ENCODE results near the gene RIGI. TPM values are rescaled to one million over a fixed set of nuclear protein-coding genes. Genes with fewer than 3 reads are reported as not detected.
A peak's percentile ranks its signal among the peaks of the same experiment; 100 is the strongest.

The RIGI gene
- total and polyA plus RNA-seq, 2 of the 13 experiments (the other 11 are each of a cell fraction or from before 2014, with no cell fraction given): 3.0 to 8.2 TPM

DNA sequence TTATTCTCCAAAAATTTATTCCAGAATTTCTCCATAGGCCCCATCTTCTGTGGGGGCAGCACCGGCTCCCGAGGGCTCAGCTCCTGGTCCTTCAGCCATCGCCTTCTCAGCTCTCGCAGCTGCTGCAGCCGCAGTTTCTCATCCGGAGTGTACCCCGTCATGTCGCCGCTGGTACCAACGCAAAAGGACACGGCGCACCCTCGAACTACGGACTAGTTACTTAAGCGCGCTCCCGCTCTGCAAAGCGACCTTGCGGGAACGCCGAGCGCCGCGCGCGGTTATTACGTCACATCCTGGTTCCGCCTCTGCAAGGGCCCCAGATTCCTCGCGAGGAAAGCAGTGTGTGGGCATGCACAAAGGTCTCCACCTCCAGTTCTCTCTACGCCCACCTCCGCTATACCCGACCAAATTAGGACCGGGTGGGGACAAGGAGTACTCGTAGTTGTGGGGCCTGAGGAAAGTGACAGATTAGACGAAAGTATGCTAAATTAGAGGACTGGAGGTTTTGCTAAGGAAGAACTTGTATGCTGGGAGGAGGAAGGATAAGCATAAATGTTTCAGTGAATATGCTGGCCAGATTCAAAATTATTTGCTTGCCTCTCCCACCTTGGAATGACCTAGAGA is 47.0 kb upstream of the RIGI start, which contains the start of gene NDUFB6 (continued):
- TF ChIP-seq, protein P1, sequence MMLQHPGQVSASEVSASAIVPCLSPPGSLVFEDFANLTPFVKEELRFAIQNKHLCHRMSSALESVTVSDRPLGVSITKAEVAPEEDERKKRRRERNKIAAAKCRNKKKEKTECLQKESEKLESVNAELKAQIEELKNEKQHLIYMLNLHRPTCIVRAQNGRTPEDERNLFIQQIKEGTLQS (CRISPR knock-in tag; IDR thresholded peaks at IDR 0.05): 0 out of 2 replicates have a peak, but pooled peaks have one; percentile 39
- TF ChIP-seq PAWR (CRISPR knock-in tag; IDR thresholded peaks at IDR 0.05; ENCODE audit: borderline replicate concordance): no peak

DNA sequence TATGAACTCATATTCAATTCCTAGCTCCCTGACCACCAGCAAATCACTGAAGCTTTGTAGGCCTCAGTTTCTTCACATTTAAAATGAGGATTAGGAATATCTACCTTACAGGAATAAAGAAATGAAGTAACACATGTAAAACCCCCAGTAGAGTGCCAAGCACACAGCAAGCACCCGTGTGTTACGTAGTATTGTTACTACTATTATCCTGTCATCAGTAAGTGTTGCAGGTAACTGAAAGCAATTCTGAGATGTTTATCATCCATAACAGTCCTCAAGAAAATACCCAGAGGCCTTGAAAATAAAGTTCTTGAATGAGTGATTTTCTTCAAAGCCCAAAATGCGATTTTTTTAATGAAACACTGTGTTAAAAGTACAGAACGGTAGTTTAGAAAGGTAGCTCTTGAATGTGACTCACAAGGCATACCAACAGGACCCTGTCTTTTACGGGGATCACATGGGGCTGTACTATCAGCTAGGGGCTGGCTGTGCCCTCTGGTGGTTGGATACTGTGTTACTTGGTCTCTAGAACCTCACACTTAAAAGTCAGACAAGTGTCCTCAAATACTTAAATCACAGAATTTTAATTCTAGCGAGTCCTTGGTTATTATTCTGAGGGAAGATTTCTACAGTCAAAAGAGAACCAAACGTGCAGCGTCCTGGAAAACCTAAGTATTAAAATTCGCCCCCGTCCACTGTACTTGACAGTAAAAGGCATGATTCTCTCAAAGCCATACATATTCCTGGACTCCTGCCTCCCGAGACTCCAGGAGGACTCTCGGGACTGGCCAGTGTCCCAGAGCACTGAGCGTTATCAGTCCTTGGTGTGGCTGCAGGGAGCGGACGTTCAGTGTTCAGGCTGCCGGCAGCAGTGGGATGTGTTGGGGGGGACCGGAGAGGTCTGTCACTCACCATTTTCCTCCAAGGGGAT is 46.2 kb upstream of the RIGI start:
- H3K4me1 ChIP-seq (ENCODE audit: insufficient read depth, low read length): peaks cover 24% of the 10 kb centered on the region
- H3K27me3 ChIP-seq (ENCODE audit: control insufficient read depth in 1 of 2, insufficient read depth in 2 of 2, low read length in 2 of 2): no peaks in the 10 kb centered on the region; a peak in 1 of 5 replicates
- peak overlapping the region; percentile 77 for H3K9ac ChIP-seq (ENCODE audit: insufficient read depth, low read depth, low read length)
- no peaks in the 10 kb centered on the region for H4K20me1 ChIP-seq (ENCODE audit: insufficient read depth, low read length)
- BruUV-seq (replicated peaks): TSS peak; percentile 72
- peak overlapping the region; percentile 77 for H3K27ac ChIP-seq (ENCODE audit: extremely low read length, insufficient read depth, low read length)
- in situ Hi-C loops (cut with HindIII; ENCODE audit: extremely low pct_ligation_motif_present, low pct_unique_long_range_greater_than_20kb) (loop anchor here (5.0 kb wide), 1 partner anchor 190 kb away; the partner anchor contains the start of gene ACO1), intact Hi-C loops (cut with micrococcal nuclease; ENCODE audit: unreplicated experiment) (loop anchor here (1.0 to 2.0 kb wide), 4 partner anchors 46 to 193 kb away; partner anchors contain the start of gene RIGI)
- peaks cover 32% of the 10 kb centered on the region for H3K79me2 ChIP-seq (ENCODE audit: insufficient read depth, low read length)
- FAIRE-seq: peak; percentile 51
- H3K36me3 ChIP-seq (replicated peaks in 1 of 2; ENCODE audit: control insufficient read depth in 1 of 2, insufficient read depth in 2 of 2, low read length in 2 of 2): peaks cover 3 to 17% of the 10 kb centered on the region in 2 experiments; a peak in 3 of 5 replicates
- H3K4me2 ChIP-seq (ENCODE audit: low read depth, low read length): peak overlapping the region; percentile 81
- peak; percentile 83 for DNase-seq (ENCODE audit: low spot score)
- H3K9me3 ChIP-seq (ENCODE audit: low read length): no peaks in the 10 kb centered on the region
- ChIA-PET CTCF (ENCODE audit: low intra/inter-chr PET ratio, low total read pairs) (interaction anchor here (1.1 to 3.8 kb wide), 4 partner anchors 22 to 196 kb away, joined by 3 to 52 read pairs (median 4); no protein-coding TSS in a partner anchor), POLR2A (interaction anchor here (0.8 to 2.8 kb wide), 5 partner anchors 21 to 193 kb away, joined by 4 to 36 read pairs (median 7); partner anchors contain the start of genes ACO1, RIGI, SMIM27 and TOPORS)
- ATAC-seq: peak; percentile 96
- peak overlapping the region; percentile 81 to 95 (median 83) for H3K4me3 ChIP-seq (replicated peaks in 1 of 3; ENCODE audit: insufficient read depth in 1 of 3, low read depth in 2 of 3, low read length in 3 of 3)
- H2AFZ ChIP-seq (ENCODE audit: low read length): peak overlapping the region; percentile 57
- WGBS (ENCODE audit: low lambda C conversion rate): 2% methylated on average over 16 of the region's 17 CpGs
- TF ChIP-seq ATAD3A (CRISPR knock-in tag; IDR thresholded peaks at IDR 0.05): no peak
- peak; percentile 90 for TF ChIP-seq SAP130 (CRISPR knock-in tag; IDR thresholded peaks at IDR 0.05; ENCODE audit: low read depth)
- TF ChIP-seq ZNF749 (CRISPR knock-in tag; IDR thresholded peaks at IDR 0.05; ENCODE audit: borderline replicate concordance): peak; percentile 40; the same call in 1 of the 2 replicates
- TF ChIP-seq SP140L (CRISPR knock-in tag; IDR thresholded peaks at IDR 0.05; ENCODE audit: borderline replicate concordance): 0 out of 2 replicates have a peak, but pooled peaks have one; percentile 8
- 0 out of 2 replicates have a peak, but pooled peaks have one; percentile 47 for TF ChIP-seq ARID2 (CRISPR knock-in tag; IDR thresholded peaks at IDR 0.05; ENCODE audit: borderline replicate concordance)
- peak; percentile 47; the same call in 1 of the 2 replicates for TF ChIP-seq FOSL2 (CRISPR knock-in tag; IDR thresholded peaks at IDR 0.05)
- no peak for TF ChIP-seq BORCS8-MEF2B (CRISPR knock-in tag; IDR thresholded peaks at IDR 0.05)
- TF ChIP-seq, protein P2, sequence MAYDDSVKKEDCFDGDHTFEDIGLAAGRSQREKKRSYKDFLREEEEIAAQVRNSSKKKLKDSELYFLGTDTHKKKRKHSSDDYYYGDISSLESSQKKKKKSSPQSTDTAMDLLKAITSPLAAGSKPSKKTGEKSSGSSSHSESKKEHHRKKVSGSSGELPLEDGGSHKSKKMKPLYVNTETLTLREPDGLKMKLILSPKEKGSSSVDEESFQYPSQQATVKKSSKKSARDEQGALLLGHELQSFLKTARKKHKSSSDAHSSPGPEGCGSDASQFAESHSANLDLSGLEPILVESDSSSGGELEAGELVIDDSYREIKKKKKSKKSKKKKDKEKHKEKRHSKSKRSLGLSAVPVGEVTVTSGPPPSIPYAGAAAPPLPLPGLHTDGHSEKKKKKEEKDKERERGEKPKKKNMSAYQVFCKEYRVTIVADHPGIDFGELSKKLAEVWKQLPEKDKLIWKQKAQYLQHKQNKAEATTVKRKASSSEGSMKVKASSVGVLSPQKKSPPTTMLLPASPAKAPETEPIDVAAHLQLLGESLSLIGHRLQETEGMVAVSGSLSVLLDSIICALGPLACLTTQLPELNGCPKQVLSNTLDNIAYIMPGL (CRISPR knock-in tag; IDR thresholded peaks at IDR 0.05; ENCODE audit: borderline replicate concordance in 1 of 2, low read depth in 1 of 2): 0 out of 4 replicates have a peak, but pooled peaks of 1 of the 2 experiments have one; percentile 40
- TF ChIP-seq ZNF263 (CRISPR knock-in tag; IDR thresholded peaks at IDR 0.05): 0 out of 2 replicates have a peak, but pooled peaks have one; percentile 25
- TF ChIP-seq HMG20A (CRISPR knock-in tag; IDR thresholded peaks at IDR 0.05; ENCODE audit: borderline replicate concordance): 0 out of 2 replicates have a peak, but pooled peaks have one; percentile 13
- no peak for TF ChIP-seq NFE2 (CRISPR knock-in tag; IDR thresholded peaks at IDR 0.05)
- 0 out of 2 replicates have a peak, but pooled peaks have one; percentile 15 for TF ChIP-seq SP5 (CRISPR knock-in tag; IDR thresholded peaks at IDR 0.05; ENCODE audit: borderline replicate concordance, low read depth)

Measured in HepG2 (cell line).